HepG2 (cell line): ENCODE data around the gene PEAK3. TPM values are rescaled to one million over a fixed set of nuclear protein-coding genes. Genes with fewer than 3 reads are reported as not detected.

Source experiments
- ARID2 ChIP-seq: sonication (generic); formaldehyde crosslinking; IDR thresholded peaks from 2 replicates; pipeline ENCODE4 v1.8.1; 2022; ENCODE audit warnings: mild to moderate bottlenecking, missing genetic modification reagents, borderline replicate concordance
- EED ChIP-seq: sonication (generic); formaldehyde crosslinking; IDR thresholded peaks from 2 replicates; pipeline ENCODE4 v1.5.0; 2020; ENCODE audit warnings: mild to moderate bottlenecking, missing genetic modification reagents
- FOXO1 ChIP-seq: sonication (generic); formaldehyde crosslinking; IDR thresholded peaks from 2 replicates; pipeline ENCODE4 v1.4.0; 2020; ENCODE audit warnings: missing genetic modification reagents
- FOXP1 ChIP-seq, 2 experiments: fragments of 450-650 bp in 1 of 2; IDR thresholded peaks; 2 replicates each; pipeline ENCODE4 v1.6.1; 2017 to 2018; ENCODE audit warnings: antibody characterized with exemption in 1 of 2
- HNF4A ChIP-seq: sonication (generic); formaldehyde crosslinking; IDR thresholded peaks from 2 replicates; pipeline ENCODE4 v1.4.0; 2020; ENCODE audit warnings: missing genetic modification reagents
- IRF1 ChIP-seq: sonication (generic); formaldehyde crosslinking; IDR thresholded peaks from 2 replicates; pipeline ENCODE4 v1.4.0; 2020; ENCODE audit warnings: low read depth, mild to moderate bottlenecking, missing genetic modification reagents
- JUNB ChIP-seq: sonication (generic); formaldehyde crosslinking; IDR thresholded peaks from 2 replicates; pipeline ENCODE4 v1.8.0; 2022; ENCODE audit warnings: missing genetic modification reagents, mild to moderate bottlenecking, borderline replicate concordance
- KLF6 ChIP-seq: IDR thresholded peaks from 2 replicates; pipeline ENCODE4 v1.8.0; 2016; ENCODE audit warnings: missing biosample characterization, missing genetic modification reagents
- MED8 ChIP-seq: sonication (generic); formaldehyde crosslinking; IDR thresholded peaks from 2 replicates; pipeline ENCODE4 v1.8.1; 2023; ENCODE audit warnings: mild to moderate bottlenecking, missing genetic modification reagents; ENCODE audit not compliant: insufficient replicate concordance
- NRL ChIP-seq: sonication (generic); formaldehyde crosslinking; IDR thresholded peaks from 2 replicates; pipeline ENCODE4 v1.5.0; 2020; ENCODE audit warnings: missing genetic modification reagents, mild to moderate bottlenecking, moderate library complexity, borderline replicate concordance
- POLR2G ChIP-seq: fragments of 200-400 bp; formaldehyde crosslinking; IDR thresholded peaks from 2 replicates; pipeline ENCODE4 v1.6.1; 2018; ENCODE audit warnings: mild to moderate bottlenecking, low read depth, low read length, moderate library complexity
- SNAI1 ChIP-seq: sonication (generic); formaldehyde crosslinking; IDR thresholded peaks from 2 replicates; pipeline ENCODE4 v1.5.0; 2020; ENCODE audit warnings: mild to moderate bottlenecking, missing genetic modification reagents, borderline replicate concordance
- SOX5 ChIP-seq: IDR thresholded peaks from 2 replicates; pipeline ENCODE4 v1.6.1; 2016; ENCODE audit warnings: borderline replicate concordance
- SRF ChIP-seq: IDR thresholded peaks from 2 replicates; pipeline ENCODE4 v1.6.1; 2011; ENCODE audit warnings: mild to moderate bottlenecking, low read depth, low read length, moderate library complexity
- THAP8 ChIP-seq: sonication (generic); formaldehyde crosslinking; IDR thresholded peaks from 2 replicates; pipeline ENCODE4 v1.5.1; 2020; ENCODE audit warnings: missing genetic modification reagents, mild to moderate bottlenecking, borderline replicate concordance
- TIGD3 ChIP-seq: sonication (generic); formaldehyde crosslinking; IDR thresholded peaks from 2 replicates; pipeline ENCODE4 v1.5.1; 2020; ENCODE audit warnings: mild to moderate bottlenecking, missing genetic modification reagents, borderline replicate concordance
- XBP1 ChIP-seq: sonication (generic); formaldehyde crosslinking; IDR thresholded peaks from 2 replicates; pipeline ENCODE4 v1.5.0; 2020; ENCODE audit warnings: missing genetic modification reagents
- ZBTB42 ChIP-seq: sonication (generic); formaldehyde crosslinking; IDR thresholded peaks from 2 replicates; pipeline ENCODE4 v1.5.0; 2020; ENCODE audit warnings: mild to moderate bottlenecking, missing genetic modification reagents
- ZFP36 ChIP-seq: fragments of 150-350 bp; IDR thresholded peaks from 2 replicates; pipeline ENCODE4 v1.6.1; 2018; ENCODE audit warnings: borderline replicate concordance, low read length, low read depth; ENCODE audit not compliant: partially characterized antibody
- ZMYM2 ChIP-seq: sonication (generic); formaldehyde crosslinking; IDR thresholded peaks from 2 replicates; pipeline ENCODE4 v1.8.0; 2022; ENCODE audit warnings: mild to moderate bottlenecking, missing genetic modification reagents
- ZNF615 ChIP-seq: sonication (generic); formaldehyde crosslinking; IDR thresholded peaks from 2 replicates; pipeline ENCODE4 v1.5.0; 2020; ENCODE audit warnings: mild to moderate bottlenecking, missing genetic modification reagents, borderline replicate concordance
- polyA plus RNA-seq, 8 experiments: library from polyadenylated mRNA; depleted of rRNA in 3 of 8; stranded (reverse) in 7 of 8; unstranded in 1 of 8; fragments of >200 nt; fragmentation: Illumina TruSeq in 4 of 8; extraction: Trizol in 4 of 8; gene quantifications; 2 replicates each; pipeline versions ENCODE4 v1.2.1 to v1.2.3, GENCODE V29; 2011 to 2016; ENCODE audit warnings: low read depth in 4 of 8, missing spikeins in 1 of 8, mixed read lengths in 1 of 8; ENCODE audit not compliant: insufficient read depth in 1 of 8
- total RNA-seq, 5 experiments: library from RNA; depleted of rRNA; stranded (reverse); fragments of >200 nt; fragmentation: Illumina TruSeq; extraction: Trizol; gene quantifications; 2 replicates each; pipeline ENCODE4 v1.2.3, GENCODE V29; 2016; ENCODE audit warnings: low read depth in 1 of 5
- TF ChIP-seq, protein P1 (sequence below), 2 experiments: fragments of 450-650 bp in 1 of 2; sonication (generic) in 1 of 2; formaldehyde crosslinking; IDR thresholded peaks; 2 replicates each; pipeline versions ENCODE4 v1.5.0 to v1.8.0; 2020 to 2022; ENCODE audit warnings: mild to moderate bottlenecking in 1 of 2, missing genetic modification reagents in 1 of 2
- TF ChIP-seq, protein P2 (sequence below): sonication (generic); formaldehyde crosslinking; IDR thresholded peaks from 2 replicates; pipeline ENCODE4 v1.4.0; 2020; ENCODE audit warnings: missing genetic modification reagents, mild to moderate bottlenecking, borderline replicate concordance
- TF ChIP-seq, protein P3 (sequence below): sonication (generic); formaldehyde crosslinking; IDR thresholded peaks from 2 replicates; pipeline ENCODE4 v1.5.0; 2020; ENCODE audit warnings: missing genetic modification reagents

Gene PEAK3
- total and polyA plus RNA-seq, 2 of the 13 experiments (the other 11 are each of a cell fraction or from before 2014, with no cell fraction given), result not detected

- TF ChIP-seq XBP1 (CRISPR knock-in tag), result no peak
- TF ChIP-seq THAP8, result no peak
- no peak for TF ChIP-seq FOXP1 (IDR thresholded peaks at IDR 0.05)
- no peak for TF ChIP-seq FOXP1 (CRISPR knock-in tag; IDR thresholded peaks at IDR 0.05)
- TF ChIP-seq POLR2G, result no peak
- TF ChIP-seq ZNF615, result no peak
- no peak for TF ChIP-seq IRF1
- TF ChIP-seq JUNB (CRISPR knock-in tag), result no peak
- TF ChIP-seq SNAI1 (CRISPR knock-in tag), result no peak
- TF ChIP-seq ARID2 (CRISPR knock-in tag), result no peak
- no peak for TF ChIP-seq TIGD3 (CRISPR knock-in tag)
- TF ChIP-seq ZMYM2 (CRISPR knock-in tag), result 0 out of 2 replicates have a peak, but pooled peaks have one; percentile 49
- TF ChIP-seq EED, result no peak
- TF ChIP-seq NRL (CRISPR knock-in tag), result no peak
- TF ChIP-seq SRF, result no peak
- peak; percentile 43 for TF ChIP-seq SOX5 (CRISPR knock-in tag)
- TF ChIP-seq KLF6 (CRISPR knock-in tag), result 0 out of 2 replicates have a peak, but pooled peaks have one; percentile 49
- no peak for TF ChIP-seq HNF4A (CRISPR knock-in tag)
- TF ChIP-seq, protein P1, sequence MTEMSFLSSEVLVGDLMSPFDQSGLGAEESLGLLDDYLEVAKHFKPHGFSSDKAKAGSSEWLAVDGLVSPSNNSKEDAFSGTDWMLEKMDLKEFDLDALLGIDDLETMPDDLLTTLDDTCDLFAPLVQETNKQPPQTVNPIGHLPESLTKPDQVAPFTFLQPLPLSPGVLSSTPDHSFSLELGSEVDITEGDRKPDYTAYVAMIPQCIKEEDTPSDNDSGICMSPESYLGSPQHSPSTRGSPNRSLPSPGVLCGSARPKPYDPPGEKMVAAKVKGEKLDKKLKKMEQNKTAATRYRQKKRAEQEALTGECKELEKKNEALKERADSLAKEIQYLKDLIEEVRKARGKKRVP (CRISPR knock-in tag; IDR thresholded peaks at IDR 0.05), result no peak
- TF ChIP-seq MED8 (CRISPR knock-in tag), result no peak
- TF ChIP-seq, protein P2, sequence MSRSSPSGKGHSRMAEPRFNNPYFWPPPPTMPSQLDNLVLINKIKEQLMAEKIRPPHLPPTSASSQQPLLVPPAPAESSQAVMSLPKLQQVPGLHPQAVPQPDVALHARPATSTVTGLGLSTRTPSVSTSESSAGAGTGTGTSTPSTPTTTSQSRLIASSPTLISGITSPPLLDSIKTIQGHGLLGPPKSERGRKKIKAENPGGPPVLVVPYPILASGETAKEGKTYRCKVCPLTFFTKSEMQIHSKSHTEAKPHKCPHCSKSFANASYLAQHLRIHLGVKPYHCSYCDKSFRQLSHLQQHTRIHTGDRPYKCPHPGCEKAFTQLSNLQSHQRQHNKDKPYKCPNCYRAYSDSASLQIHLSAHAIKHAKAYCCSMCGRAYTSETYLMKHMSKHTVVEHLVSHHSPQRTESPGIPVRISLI (CRISPR knock-in tag), result peak; percentile 61; the same call in 1 of the 2 replicates
- no peak for TF ChIP-seq ZFP36
- TF ChIP-seq, protein P3, sequence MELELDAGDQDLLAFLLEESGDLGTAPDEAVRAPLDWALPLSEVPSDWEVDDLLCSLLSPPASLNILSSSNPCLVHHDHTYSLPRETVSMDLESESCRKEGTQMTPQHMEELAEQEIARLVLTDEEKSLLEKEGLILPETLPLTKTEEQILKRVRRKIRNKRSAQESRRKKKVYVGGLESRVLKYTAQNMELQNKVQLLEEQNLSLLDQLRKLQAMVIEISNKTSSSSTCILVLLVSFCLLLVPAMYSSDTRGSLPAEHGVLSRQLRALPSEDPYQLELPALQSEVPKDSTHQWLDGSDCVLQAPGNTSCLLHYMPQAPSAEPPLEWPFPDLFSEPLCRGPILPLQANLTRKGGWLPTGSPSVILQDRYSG (CRISPR knock-in tag), result no peak
- no peak for TF ChIP-seq ZBTB42 (CRISPR knock-in tag)
- no peak for TF ChIP-seq FOXO1
Measured at GRCh38 chr19:2266183-2266993, 15.6 kb downstream of the PEAK3 start (continued).
